HG03025 (cell line): ENCODE measurements around the gene AIRE.
"Not testable (repeated sequence)": the region's sequence is repeated elsewhere in the genome, so short reads cannot be mapped to it uniquely, and the experiment has no call there.

Experiments used
- ATAC-seq: cut with Tn5 transposase; IDR thresholded peaks from one replicate; pipeline ENCODE4 v1.9.1; 2021; ENCODE audit warnings: mild to moderate bottlenecking, moderate library complexity; ENCODE audit not compliant: unreplicated experiment, low FRiP score

Gene AIRE

DNA sequence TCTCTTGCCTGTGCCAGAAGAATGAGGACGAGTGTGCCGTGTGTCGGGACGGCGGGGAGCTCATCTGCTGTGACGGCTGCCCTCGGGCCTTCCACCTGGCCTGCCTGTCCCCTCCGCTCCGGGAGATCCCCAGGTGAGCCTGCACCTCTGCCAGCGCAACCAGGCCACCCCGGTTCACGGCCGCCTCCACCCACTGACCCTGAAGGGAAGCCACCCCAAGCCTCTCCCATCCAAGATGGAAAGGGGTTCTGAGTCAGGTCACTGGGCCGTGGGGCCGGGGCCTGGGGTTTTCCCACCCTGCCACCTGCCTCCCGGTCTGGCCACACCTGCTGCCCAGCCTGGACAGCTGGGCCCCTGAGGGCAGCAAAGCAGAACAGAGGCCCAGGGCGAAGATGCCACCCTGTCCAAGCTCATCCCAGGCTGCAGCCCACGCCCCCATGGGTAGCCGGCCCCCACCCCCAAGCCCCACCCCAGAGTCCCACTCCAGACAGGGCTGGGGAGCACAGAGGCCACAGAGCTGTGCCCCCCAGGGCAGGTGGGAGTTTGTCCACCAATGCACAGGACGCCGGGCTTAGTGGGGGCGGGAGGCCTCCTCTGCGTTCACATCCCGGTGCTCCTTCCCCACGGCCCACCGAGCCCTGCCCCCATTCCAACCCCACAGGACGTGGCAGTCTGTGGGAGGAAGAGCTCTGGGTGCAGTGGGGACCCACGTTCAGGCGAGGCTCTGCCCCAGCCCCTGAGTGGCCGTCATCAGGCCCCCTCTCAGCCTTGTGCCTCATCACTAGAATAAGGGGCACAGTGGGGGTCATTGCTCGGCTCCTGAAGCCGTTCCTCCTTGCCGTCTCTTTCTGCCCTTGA is 5.6 kb downstream of the AIRE start:
- ATAC-seq, result no peak

DNA sequence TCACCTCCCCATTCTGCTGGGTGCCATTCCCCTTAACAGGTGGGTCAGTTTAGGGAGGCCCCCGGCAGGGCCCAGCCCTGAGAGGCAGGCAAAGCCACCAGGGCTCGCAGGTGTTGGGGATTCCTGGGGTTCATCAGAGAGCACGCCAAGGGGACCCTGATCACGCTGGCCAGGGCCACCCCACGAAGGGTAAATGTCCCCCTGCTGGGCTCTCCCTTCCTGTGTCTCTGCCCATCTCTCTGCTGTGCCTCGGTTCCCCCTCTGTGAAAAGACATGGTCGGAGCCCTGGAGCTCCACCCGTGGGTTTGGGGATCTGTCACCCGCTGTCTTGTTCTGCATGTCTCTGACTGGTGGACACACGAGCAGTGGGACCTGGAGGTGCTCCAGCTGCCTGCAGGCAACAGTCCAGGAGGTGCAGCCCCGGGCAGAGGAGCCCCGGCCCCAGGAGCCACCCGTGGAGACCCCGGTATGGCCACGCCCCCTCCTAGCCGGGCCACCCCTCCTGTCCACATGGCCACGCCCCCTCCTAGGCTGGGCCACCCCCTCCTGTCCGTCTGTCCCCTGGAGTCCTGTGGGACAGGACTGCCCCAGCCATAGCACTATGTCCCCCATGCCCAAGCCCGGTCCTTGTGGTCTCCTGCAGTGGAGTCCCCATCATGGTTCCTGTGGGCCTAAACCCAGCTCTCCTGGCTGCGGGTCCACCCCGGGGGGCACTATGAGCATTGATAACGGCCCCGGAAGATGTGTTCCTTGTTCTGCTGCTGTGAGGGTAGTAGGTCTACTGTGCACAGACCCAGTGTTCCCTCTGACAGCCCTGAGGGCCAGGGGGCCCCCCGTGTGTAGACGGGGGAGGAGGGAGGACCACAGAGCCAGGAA is 6.5 kb downstream of the AIRE start:
- no peak for ATAC-seq

DNA sequence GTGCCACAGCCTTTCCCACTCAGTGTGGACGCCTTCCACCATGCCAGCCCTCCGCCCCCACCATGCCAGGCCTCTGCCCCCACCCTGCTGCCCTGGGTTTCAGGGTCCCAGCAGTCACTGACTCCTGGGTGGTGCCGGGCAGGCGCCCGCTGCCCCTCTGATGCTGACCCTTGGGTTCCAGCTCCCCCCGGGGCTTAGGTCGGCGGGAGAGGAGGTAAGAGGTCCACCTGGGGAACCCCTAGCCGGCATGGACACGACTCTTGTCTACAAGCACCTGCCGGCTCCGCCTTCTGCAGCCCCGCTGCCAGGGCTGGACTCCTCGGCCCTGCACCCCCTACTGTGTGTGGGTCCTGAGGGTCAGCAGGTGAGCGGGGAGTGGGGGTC is 7.1 kb downstream of the AIRE start:
- ATAC-seq, result no peak

DNA sequence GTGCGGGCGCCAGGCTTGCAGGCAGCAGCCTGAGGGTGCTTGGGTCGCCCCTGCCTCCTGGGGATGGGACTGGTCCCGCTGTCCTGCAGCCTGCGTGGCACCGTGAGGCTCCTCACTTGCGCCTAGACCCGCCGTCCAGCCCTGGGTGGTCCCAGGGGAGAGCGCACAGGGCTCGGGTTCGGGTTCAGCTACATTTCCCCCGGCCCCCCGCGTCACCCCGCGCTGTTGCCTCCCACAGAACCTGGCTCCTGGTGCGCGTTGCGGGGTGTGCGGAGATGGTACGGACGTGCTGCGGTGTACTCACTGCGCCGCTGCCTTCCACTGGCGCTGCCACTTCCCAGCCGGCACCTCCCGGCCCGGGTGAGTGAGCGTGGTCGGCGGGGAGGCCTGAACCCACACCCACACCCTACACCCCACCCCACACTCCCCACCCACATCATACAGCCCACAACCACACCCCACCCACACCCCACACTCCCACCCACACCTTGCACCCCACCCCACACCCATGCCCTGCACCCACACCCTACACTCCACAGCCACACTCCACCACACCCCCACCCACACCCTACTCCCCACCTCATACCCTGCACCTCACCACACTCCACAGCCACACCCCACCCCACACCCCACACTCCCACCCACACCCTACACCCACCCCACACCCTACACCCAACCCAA is 8.0 kb downstream of the AIRE start:
- ATAC-seq, result no peak

DNA sequence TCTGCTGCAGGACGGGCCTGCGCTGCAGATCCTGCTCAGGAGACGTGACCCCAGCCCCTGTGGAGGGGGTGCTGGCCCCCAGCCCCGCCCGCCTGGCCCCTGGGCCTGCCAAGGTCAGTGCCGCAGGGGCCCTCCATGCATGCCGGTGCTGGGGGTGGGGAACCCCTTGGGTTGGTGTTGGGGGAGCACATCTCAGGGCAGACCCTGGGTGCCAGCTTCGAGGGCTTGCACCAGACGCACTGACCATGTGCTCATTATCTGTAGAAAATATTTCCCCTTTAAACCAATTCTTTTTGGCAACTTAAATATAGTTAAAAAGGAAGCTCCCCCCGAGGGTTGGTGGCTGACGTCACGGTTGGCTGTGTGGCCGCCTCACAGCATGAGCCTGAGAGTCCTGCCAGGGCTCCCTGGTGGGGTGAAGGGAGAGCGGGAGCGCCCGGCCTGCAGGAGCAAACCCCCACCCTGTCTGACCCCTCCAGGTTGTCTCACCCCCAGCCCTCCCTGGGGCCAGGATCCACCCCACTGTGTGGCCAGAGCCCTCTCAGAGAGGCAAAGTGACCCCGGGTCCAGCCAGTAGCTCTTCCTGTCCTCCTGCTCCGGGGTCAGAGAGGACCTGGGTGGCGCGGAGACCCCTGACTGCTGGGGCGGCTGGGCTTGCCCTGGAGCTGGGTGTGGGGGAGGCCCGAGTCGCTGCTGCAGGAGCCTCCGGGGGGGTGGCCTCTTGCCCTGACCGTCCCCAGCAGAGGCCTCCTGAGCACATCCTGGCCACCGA is 8.9 kb downstream of the AIRE start:
- ATAC-seq, result no peak

DNA sequence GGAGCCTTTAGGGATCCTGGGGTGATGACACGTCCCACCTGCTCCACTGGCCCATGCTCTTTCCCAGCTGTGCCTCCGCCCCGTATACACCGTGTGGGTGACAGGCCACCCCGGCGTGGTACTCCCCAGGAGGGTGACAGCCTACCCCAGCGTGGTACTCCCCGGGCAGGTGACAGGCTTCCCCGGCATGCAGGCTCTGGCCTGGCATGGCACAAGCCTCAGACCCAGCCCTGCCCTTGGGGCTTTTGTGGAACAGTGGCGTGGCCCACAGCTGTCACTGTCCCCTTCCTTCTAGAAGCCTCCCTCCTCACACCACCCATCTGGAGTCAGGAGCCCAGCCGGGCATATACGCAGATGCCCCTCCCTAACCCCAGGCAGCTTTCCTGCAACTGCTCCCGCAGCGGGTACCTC is 9.5 kb downstream of the AIRE start:
- no peak for ATAC-seq

DNA sequence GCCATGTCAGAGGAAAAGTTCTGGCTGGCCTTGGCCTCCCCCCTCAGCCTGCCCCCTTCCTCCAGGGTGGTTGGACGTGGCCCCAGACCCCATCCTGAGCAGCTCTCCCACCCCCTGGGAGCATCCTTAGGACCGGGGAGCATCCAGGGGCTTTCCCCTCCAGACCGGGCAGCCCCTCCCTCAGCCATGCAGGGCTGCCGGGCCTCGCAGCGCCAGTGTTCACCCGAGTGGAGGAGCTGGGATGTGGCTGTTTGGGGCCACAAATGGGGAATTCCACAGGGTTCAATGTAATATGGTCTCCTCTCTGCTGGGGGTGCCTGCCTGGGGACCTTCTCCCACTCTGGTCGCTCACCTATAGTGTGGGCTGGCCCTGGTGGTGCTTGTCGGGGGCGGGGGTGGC is 10.0 kb downstream of the AIRE start:
- ATAC-seq, result no peak

DNA sequence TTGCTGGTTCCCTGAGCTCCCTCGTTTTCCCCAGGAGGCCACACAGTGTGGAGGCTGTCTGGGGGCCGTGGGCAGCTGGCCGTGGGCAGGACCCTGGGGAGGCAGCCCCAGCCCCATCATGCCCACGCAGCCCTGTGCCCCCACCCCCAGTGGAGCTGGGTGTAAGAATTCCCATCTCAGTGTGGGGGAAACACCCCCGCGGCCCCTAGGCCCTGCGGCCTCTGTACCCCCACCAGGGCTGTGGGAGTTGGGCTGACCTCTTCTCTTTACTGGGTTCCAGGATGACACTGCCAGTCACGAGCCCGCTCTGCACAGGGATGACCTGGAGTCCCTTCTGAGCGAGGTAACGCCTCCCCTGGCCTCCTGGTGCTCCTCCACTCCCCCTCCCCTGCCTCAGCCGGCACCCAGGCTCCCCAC is 10.4 kb downstream of the AIRE start:
- no peak for ATAC-seq

DNA sequence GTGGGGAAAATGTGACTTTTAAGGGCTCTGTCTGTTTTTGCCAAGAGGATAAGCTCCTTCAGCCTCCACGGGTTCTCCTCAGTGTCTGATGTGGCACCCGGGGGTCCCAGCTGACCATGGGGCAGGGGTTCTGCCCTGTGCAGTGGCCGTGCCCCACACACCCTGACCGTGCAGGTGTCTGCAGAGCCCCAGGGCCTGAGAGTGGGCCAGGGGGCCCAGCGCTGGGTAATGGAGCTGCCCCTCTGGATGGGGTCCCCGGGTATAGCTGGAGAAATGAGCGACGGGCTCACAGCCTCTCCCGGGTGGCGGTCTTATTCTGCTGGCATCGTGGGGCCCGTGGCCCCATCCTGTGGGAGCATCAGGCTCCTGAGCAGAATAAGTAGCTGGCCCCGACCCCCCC is 11.2 kb downstream of the AIRE start:
- ATAC-seq, result no peak

DNA sequence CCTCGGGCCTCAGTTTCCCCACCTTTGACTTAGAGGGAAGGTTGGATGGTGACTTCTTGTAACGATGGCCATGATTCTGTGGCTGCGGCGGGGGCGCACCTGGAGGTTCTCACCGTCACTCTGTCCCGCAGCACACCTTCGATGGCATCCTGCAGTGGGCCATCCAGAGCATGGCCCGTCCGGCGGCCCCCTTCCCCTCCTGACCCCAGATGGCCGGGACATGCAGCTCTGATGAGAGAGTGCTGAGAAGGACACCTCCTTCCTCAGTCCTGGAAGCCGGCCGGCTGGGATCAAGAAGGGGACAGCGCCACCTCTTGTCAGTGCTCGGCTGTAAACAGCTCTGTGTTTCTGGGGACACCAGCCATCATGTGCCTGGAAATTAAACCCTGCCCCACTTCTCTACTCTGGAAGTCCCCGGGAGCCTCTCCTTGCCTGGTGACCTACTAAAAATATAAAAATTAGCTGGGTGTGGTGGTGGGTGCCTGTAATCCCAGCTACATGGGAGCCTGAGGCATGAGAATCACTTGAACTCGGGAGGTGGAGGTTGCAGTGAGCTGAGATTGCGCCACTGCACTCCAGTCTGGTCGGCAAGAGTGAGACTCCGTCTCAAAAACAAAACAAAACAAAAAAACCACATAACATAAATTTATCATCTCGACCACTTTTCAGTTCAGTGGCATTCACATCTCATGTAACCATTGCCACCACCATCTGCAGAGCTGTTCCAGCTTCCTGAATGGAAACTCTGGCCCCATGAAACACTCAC is 12.0 kb downstream of the AIRE start:
- ATAC-seq, result no peak

DNA sequence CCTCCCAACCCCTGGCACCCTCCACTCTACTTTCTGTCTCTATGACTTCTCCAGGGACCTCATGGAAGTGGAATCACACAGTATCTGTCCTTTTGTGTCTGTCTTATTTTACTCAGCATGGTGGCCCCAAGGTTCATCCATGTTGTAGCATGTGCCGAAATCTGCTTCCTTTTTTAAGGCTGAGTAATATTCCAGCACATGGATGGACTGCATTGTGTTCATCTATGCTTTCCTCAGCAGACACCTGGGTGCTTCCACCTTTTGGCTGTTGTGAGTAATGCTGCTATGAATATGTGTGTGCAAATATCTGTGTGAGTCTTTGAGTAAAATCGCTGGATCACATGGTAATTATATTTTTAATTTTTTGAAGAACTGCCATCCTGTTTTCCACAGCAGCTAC is 12.6 kb downstream of the AIRE start:
- no peak for ATAC-seq

DNA sequence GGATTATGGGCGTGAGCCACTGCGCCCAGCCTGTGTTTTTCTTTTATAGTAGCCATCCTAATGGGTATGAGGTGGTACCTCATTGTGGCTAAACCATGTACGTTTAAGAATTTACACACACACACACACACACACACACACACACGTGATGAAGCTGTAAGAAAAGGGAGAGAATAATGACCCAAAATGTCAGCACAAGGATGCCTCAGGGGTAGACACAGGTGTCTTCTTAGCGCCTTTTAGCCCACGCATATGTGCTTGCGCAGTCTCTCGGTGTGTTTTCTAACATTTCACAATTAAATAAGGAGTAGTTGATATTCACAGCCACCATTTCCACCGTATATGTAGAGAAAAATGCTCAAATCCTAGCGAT is 13.4 kb downstream of the AIRE start:
- ATAC-seq, result no peak

DNA sequence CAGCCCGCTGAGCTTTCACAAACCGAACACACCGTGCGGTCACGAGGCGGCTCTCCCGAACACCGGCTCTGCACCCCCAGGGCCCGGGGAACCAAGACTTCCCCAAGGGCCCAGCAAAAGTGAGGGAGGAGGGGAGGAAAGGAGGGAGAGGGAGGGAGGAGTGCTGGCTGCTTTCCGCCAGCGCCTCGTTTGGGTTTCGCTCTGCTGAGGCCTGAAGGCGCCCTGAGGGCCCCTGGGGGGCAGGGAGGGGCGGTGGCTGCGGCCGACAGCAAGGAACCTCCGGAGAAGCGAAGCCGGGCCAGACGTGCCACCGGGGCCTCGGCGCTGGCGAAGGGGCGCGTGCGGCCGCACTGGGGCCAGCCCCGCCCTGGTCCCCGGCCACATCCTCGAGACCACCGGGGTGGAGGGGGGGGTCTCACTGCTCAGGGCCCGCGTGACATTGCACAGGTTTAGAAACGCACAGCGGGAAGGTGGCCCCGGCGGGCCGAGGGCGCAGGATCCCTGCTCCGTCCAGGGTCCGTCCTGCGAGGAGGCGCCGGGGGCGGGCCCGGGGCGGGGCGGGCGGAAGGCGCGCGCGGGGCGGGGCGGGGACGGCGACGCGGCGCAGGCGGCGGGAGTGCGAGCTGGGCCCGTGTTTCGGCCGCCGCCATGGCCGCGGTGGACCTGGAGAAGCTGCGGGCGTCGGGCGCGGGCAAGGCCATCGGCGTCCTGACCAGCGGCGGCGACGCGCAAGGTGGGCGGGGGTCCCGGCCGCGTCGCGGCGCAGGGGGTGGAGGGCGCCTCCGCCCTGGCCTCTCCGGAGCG is 14.0 kb downstream of the AIRE start, which contains the start of gene PFKL:
PFKL (plus strand) TSS at position 596 of the 804 bp plus-strand sequence; CDS start at position 649, 53 bp downstream.
- ATAC-seq, result peak; percentile 48

DNA sequence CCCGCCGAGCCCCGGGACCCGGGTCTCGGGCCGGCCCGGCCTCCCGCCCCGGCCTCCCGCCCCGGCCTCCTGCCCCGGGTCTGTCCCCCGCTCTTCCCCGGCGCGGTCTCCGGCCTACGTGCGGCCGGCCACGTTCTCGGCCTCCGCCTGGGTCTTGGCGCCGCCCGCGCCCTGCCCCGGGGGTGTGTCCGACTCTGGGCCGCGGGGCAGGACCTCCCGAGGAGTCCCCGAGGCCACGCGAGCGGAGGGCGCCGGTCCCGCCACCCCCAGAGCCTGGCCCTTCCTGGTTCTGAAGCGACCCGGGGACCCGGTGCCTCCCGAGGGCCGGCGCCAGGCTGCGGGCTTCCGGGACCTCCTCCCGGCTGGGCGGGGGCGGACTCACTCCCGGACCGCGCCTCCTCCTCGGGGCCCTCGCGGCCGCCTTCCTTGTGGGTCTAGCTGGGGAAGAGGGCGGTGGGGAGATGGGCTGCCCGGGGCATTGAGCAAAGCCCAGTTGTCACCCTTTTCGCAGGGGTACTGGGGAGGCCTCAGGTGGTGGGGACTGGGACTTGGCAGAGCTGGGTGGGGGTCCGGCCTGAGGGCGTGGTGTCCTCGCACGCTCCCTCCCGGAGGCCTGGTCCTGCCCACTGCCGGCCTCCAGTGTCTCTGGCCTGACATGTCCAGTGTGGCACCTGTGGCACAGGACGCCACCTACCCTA is 14.7 kb downstream of the AIRE start:
- peak; percentile 30 for ATAC-seq

DNA sequence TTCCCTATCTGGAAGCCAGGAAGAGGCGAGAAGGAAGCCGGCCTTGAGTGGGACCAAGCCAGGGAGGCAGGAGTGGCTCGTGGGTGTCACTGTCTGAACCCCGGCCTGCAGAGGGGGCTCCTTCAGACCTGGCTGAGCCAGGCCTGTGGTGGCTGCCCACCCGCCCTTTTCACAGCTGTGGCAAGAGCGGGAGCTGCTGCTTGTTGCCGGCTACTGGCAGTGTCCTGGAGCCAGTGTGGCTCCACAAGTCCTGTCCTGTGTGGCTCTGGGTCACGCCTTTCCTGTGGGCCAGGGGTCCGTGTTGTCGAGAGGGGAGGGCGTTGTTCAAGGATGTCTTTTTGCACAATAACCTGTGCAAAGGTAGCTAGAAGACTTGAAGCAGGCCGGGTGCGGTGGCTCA is 15.5 kb downstream of the AIRE start:
- ATAC-seq, result no peak

DNA sequence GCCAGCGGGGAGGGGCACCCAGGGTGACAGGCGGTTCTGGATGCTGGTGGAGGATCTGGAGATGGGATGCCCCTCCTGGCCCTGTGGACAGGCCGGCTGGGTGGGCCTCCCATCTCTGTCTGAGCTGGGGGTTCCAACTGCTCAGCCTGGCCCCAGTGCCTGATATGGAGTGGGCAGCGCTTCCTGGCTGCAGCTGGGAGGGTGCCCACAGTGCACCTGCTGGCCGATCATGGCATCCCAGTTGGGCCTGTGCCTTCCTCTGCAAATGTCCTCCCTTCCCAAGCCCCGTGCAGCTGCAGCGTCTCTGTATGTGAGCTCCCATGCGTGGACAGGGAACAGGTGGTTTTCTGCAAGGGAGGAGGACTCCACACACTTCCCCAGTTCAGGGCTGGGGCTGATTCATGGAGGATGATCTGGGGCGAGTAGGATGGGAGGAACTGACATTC is 16.3 kb downstream of the AIRE start:
- ATAC-seq, result no peak

DNA sequence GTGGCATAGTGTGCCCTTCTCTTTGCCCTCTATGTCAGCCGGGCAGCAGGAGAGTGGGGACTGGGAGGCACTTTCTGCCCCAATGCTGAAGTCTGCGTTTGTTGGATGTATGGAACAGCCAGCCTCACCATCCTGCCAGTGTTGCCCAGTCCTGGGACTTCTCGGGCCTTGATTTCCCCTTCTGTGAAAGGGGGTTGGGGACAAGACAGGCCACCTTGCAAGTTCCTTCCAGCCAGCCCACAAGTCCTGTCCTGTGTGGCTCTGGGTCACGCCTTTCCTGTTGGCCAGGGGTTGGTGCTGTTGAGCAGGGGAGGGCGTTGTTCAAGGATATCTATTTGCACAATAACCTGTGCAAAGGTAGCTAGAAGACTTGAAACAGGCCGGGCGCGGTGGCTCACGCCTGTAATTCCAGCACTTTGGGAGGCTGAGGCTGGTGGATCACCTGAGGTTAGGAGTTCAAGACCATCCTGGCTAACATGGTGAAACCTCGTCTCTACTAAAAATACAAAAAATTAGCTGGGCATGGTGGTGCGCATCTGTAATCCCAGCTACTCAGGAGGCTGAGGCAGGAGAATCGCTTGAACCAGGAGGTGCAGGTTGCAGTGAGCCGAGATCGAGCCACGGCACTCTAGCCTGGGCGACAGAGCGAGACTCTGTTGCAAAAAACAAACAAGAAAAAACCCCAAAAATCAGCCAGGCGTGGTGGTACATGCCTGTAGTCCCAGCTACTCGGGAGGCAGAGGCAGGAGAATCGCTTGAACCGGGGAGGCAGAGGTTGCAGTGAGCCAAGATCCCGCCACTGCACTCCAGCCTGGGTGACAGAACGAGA is 17.1 kb downstream of the AIRE start:
- ATAC-seq, result not testable (repeated sequence)
